Activated CD8-positive, alpha-beta T cell treated with anti-CD3 and anti-CD28 coated beads, Interleukin-2, amount 10 ng/mL, durations not matched to agents 7 days and 5 days (primary cell): ENCODE data around the gene ALG5. TPM values are rescaled to one million over a fixed set of nuclear protein-coding genes. Genes with fewer than 3 reads are reported as not detected.

Experiments used
- ATAC-seq: fragments of 150-1000 bp; cut with Tn5 transposase; one replicate; pipeline ENCODE4 v1.10.0; 2021; ENCODE audit warnings: moderate library complexity
- CTCF ChIA-PET: fragments of 350-600 bp; sonication (Branson Sonifier 250); formaldehyde crosslinking; loops from one replicate; lab custom pipeline; 2021; ENCODE audit warnings: antibody characterized with exemption; lab: Charles Lee
- POLR2A ChIA-PET: fragments of 350-600 bp; sonication (Branson Sonifier 250); formaldehyde crosslinking; loops from one replicate; lab custom pipeline; 2021; ENCODE audit warnings: antibody characterized with exemption; lab: Charles Lee
- DNase-seq: peaks from one replicate; pipeline ENCODE4 v3.0.0-alpha.2; 2020
- H3K27ac Mint-ChIP-seq: one replicate; pipeline ENCODE4 v1.8.0; 2021; ENCODE audit warnings: mild to moderate bottlenecking, mixed read lengths
- H3K27me3 Mint-ChIP-seq: one replicate; pipeline ENCODE4 v1.8.0; 2021; ENCODE audit warnings: low read depth, mixed read lengths
- H3K36me3 Mint-ChIP-seq: one replicate; pipeline ENCODE4 v1.8.0; 2021; ENCODE audit warnings: low read depth, mixed read lengths
- H3K4me1 Mint-ChIP-seq: one replicate; pipeline ENCODE4 v1.8.0; 2021; ENCODE audit warnings: low read depth, mixed read lengths
- H3K4me3 Mint-ChIP-seq: one replicate; pipeline ENCODE4 v1.8.0; 2021; ENCODE audit warnings: mild to moderate bottlenecking, mixed read lengths
- H3K9me3 Mint-ChIP-seq: one replicate; pipeline ENCODE4 v1.8.0; 2022; ENCODE audit warnings: mixed read lengths; ENCODE audit not compliant: insufficient read depth
- total RNA-seq, 2 experiments: library from RNA; stranded (reverse); gene quantifications; one replicate each; pipeline ENCODE4 v1.2.3, GENCODE V29; 2021

The ALG5 gene
- total RNA-seq, 2 experiments from 2014 or later: 32.0 to 33.8 TPM

GRCh38 chr13:36913463-36913862 is 85.7 kb downstream of the ALG5 start:
- no peak overlapping the region for H3K4me3 Mint-ChIP-seq

GRCh38 chr13:36912973-36913372 is 86.2 kb downstream of the ALG5 start:
- Mint-ChIP-seq H3K36me3 (no peaks in the 10 kb centered on the region), H3K4me3 (no peak overlapping the region), H3K4me1 (no peaks in the 10 kb centered on the region), H3K27ac (no peak overlapping the region), H3K27me3 (peaks cover 40% of the 10 kb centered on the region), H3K9me3 (no peaks in the 10 kb centered on the region)
- CTCF ChIA-PET: no interaction called here
- DNase-seq (no peak), ATAC-seq (no peak)
- POLR2A ChIA-PET: no interaction called here

More at GRCh38 chr13:36913463-36913862, 85.7 kb downstream of the ALG5 start:
- DNase-seq (no peak), ATAC-seq (no peak)
- Mint-ChIP-seq H3K4me1 (no peaks in the 10 kb centered on the region), H3K36me3 (no peaks in the 10 kb centered on the region), H3K27me3 (peaks cover 43% of the 10 kb centered on the region), H3K27ac (no peak overlapping the region), H3K9me3 (no peaks in the 10 kb centered on the region)
- CTCF ChIA-PET: no interaction called here
- POLR2A ChIA-PET: no interaction called here

GRCh38 chr13:36912369-36912768 is 86.8 kb downstream of the ALG5 start:
- H3K27me3 Mint-ChIP-seq: peaks cover 36% of the 10 kb centered on the region
- H3K4me3 Mint-ChIP-seq: no peak overlapping the region
- no peak for ATAC-seq
- no peaks in the 10 kb centered on the region for H3K36me3 Mint-ChIP-seq
- POLR2A ChIA-PET: no interaction called here
- H3K4me1 Mint-ChIP-seq: no peaks in the 10 kb centered on the region
- no peaks in the 10 kb centered on the region for H3K9me3 Mint-ChIP-seq
- no peak for DNase-seq
- CTCF ChIA-PET: no interaction called here
- no peak overlapping the region for H3K27ac Mint-ChIP-seq

- H3K4me3 Mint-ChIP-seq: no peak overlapping the region
- ChIA-PET CTCF (no interaction called here), POLR2A (no interaction called here)
- no peaks in the 10 kb centered on the region for H3K36me3 Mint-ChIP-seq
- no peak overlapping the region for H3K27ac Mint-ChIP-seq
- ATAC-seq (no peak), DNase-seq (no peak)
- no peaks in the 10 kb centered on the region for H3K9me3 Mint-ChIP-seq
- peaks cover 28% of the 10 kb centered on the region for H3K27me3 Mint-ChIP-seq
- no peaks in the 10 kb centered on the region for H3K4me1 Mint-ChIP-seq
Observed at GRCh38 chr13:36910545-36910944, 88.6 kb downstream of the ALG5 start.

- DNase-seq: no peak
- ChIA-PET POLR2A (no interaction called here), CTCF (no interaction called here)
- H3K9me3 Mint-ChIP-seq: no peaks in the 10 kb centered on the region
- H3K27me3 Mint-ChIP-seq: peaks cover 12% of the 10 kb centered on the region
- no peak for ATAC-seq
- no peaks in the 10 kb centered on the region for H3K36me3 Mint-ChIP-seq
- H3K27ac Mint-ChIP-seq: no peak overlapping the region
- H3K4me1 Mint-ChIP-seq: no peaks in the 10 kb centered on the region
- no peak overlapping the region for H3K4me3 Mint-ChIP-seq
Observed at GRCh38 chr13:36907821-36908220, 91.3 kb downstream of the ALG5 start.

GRCh38 chr13:36907266-36907665 is 91.9 kb downstream of the ALG5 start:
- DNase-seq: no peak
- no peak for ATAC-seq
- Mint-ChIP-seq H3K4me1 (no peaks in the 10 kb centered on the region), H3K36me3 (no peaks in the 10 kb centered on the region), H3K4me3 (no peak overlapping the region), H3K9me3 (no peaks in the 10 kb centered on the region), H3K27me3 (peaks cover 10% of the 10 kb centered on the region), H3K27ac (no peak overlapping the region)
- ChIA-PET POLR2A (no interaction called here), CTCF (no interaction called here)

GRCh38 chr13:36905944-36906343 is 93.2 kb downstream of the ALG5 start:
- Mint-ChIP-seq H3K9me3 (no peaks in the 10 kb centered on the region), H3K4me1 (no peaks in the 10 kb centered on the region), H3K27me3 (peaks cover 12% of the 10 kb centered on the region), H3K36me3 (no peaks in the 10 kb centered on the region), H3K4me3 (no peak overlapping the region), H3K27ac (no peak overlapping the region)
- no peak for ATAC-seq
- no peak for DNase-seq
- POLR2A ChIA-PET: no interaction called here
- CTCF ChIA-PET: no interaction called here

- ATAC-seq: no peak
- POLR2A ChIA-PET: interaction anchor here (0.7 kb wide), 1 partner anchor 32 kb away, joined by 3 read pairs; no protein-coding TSS in a partner anchor
- no peaks in the 10 kb centered on the region for H3K9me3 Mint-ChIP-seq
- no peak overlapping the region for H3K4me3 Mint-ChIP-seq
- no peak overlapping the region for H3K27ac Mint-ChIP-seq
- H3K4me1 Mint-ChIP-seq: no peaks in the 10 kb centered on the region
- peaks cover 22% of the 10 kb centered on the region for H3K27me3 Mint-ChIP-seq
- no peaks in the 10 kb centered on the region for H3K36me3 Mint-ChIP-seq
- CTCF ChIA-PET: no interaction called here
- no peak for DNase-seq
Observed at GRCh38 chr13:36903925-36904595, 95.1 kb downstream of the ALG5 start.

Other genes with a start within 250 kb of the ALG5 start
- 10 to 100 TPM; 12.8 to 13.9 TPM for gene RFXAP, start 180.1 kb downstream of the ALG5 start, total RNA-seq
- gene SMAD9, start 79.1 kb downstream of the ALG5 start, total RNA-seq: not detected
- 100 to 1,000 TPM; 109 to 122 TPM for gene EXOSC8, start 1.4 kb upstream of the ALG5 start, total RNA-seq
- gene SUPT20H, start 60.3 kb upstream of the ALG5 start, total RNA-seq: 10 to 100 TPM; 67.4 to 71.5 TPM
- not detected for gene CSNK1A1L, start 106.3 kb upstream of the ALG5 start, total RNA-seq